SU-DHL-6 (cell line): ENCODE data around the gene RPS6KA2.

Experiments used
- CTCF ChIP-seq: fragments of 200-600 bp; sonication (generic); IDR thresholded peaks from one replicate; pipeline ENCODE4 v1.5.1; 2017; ENCODE audit warnings: antibody characterized with exemption, mild to moderate bottlenecking, low read length, moderate library complexity; ENCODE audit not compliant: insufficient read depth, poor library complexity, severe bottlenecking
- EZH2phosphoT487 ChIP-seq: fragments of 200-600 bp; sonication (generic), shearing (Covaris generic); conservative IDR thresholded peaks from 2 replicates; pipeline ENCODE4 v1.6.1; 2018; ENCODE audit warnings: mild to moderate bottlenecking, antibody characterized with exemption, low read length, moderate library complexity, mixed read lengths

GRCh38 chr6:166591961-166592520 lies 35.0 kb downstream of the RPS6KA2 start:
- TF ChIP-seq CTCF (no peak), EZH2phosphoT487 (no peak)
